ENCODE measurements around the gene BRME1. TPM values are rescaled to one million over a fixed set of nuclear protein-coding genes. Genes with fewer than 3 reads are reported as not detected.

BRME1 gene
- polyA plus RNA-seq, 1 donor (not counting 4 experiments of a cell fraction or from before 2014, with no cell fraction given), result 0.22 TPM

DNA sequence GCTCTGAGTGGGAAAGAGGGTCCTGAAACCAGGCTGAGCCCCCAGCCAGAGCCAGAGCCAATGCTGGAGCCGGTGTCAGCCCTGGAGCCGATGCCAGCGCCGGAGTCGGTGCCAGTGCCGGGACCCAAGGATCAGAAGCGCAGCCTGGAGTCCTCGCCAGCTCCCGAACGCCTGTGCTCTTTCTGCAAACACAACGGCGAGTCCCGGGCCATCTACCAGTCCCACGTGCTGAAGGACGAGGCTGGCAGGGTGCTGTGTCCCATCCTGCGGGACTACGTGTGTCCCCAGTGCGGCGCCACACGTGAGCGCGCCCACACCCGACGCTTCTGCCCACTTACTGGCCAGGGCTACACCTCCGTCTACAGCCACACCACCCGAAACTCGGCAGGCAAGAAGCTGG is 28.6 kb downstream of the BRME1 start:
- Histone ChIP-seq H3K79me2 (ENCODE audit: control insufficient read depth, insufficient read depth, low read length) (no peaks in the 10 kb centered on the region), H3K36me3 (ENCODE audit: control insufficient read depth in 2 of 2, extremely low read depth in 1 of 2, insufficient read depth in 2 of 2, low read length in 2 of 2) (no peaks in the 10 kb centered on the region)

DNA sequence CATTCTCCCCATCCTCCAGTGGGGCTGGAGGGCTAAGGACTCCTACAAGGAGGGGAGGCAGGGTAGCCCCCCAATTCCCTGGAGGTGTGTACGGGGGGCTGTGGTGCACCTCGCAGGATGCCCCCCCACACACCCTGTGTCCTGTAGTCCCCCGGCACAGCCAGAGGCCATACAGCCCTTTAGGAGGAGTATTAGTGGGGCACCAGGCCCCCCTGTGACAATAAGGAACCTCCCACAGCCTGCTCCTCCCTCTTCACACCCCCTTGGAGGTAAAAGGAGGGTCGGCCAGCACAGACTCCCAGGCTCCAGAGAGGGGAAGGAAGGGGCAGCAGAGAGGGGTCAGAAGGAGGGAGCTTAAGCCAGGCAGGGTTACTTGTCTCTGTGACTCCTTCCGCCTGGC is 29.1 kb downstream of the BRME1 start, which contains the start of gene NANOS3:
TSS of gene NANOS3 (plus strand) at position 301 of the 400 bp plus-strand sequence. CDS start 115 bp downstream, outside the sequence.
- Histone ChIP-seq H4K20me1 (ENCODE audit: control insufficient read depth, extremely low read depth, insufficient read depth, low read length) (no peaks in the 10 kb centered on the region), H2AFZ (ENCODE audit: control insufficient read depth, low read length) (no peak within 1 kb of the TSS), H3K4me3 (ENCODE audit: control insufficient read depth in 2 of 3, extremely low read depth in 1 of 3, insufficient read depth in 2 of 3, low read depth in 1 of 3, low read length in 3 of 3) (no peak within 1 kb of the TSS), H3K4me2 (ENCODE audit: control insufficient read depth, extremely low read depth, insufficient read depth, low read depth, low read length) (no peak within 1 kb of the TSS), H3K9me1 (ENCODE audit: control insufficient read depth, extremely low read depth, insufficient read depth, low read length) (peaks cover 2% of the 10 kb centered on the region), H3K27me3 (ENCODE audit: control insufficient read depth, extremely low read depth, insufficient read depth, low read length) (no peaks in the 10 kb centered on the region), H3K27ac (ENCODE audit: control insufficient read depth, insufficient read depth, low read length) (no peak within 1 kb of the TSS), H3K9ac (ENCODE audit: control insufficient read depth, extremely low read depth, insufficient read depth, low read length) (no peak within 1 kb of the TSS), H3K9me3 (ENCODE audit: control insufficient read depth, low read depth, low read length) (no peaks in the 10 kb centered on the region), H3K4me1 (ENCODE audit: control insufficient read depth, extremely low read depth, insufficient read depth, low read length) (peaks cover 14% of the 10 kb centered on the region), H3K79me2 (ENCODE audit: control insufficient read depth, insufficient read depth, low read length) (no peaks in the 10 kb centered on the region), H3K36me3 (ENCODE audit: control insufficient read depth in 2 of 2, extremely low read depth in 1 of 2, insufficient read depth in 2 of 2, low read length in 2 of 2) (no peaks in the 10 kb centered on the region)
- FAIRE-seq (no peak), DNase-seq (ENCODE audit: low read depth, low spot score) (no peak)
- dilution Hi-C loops (cut with MboI; ENCODE audit: extremely low pct_ligation_motif_present, low sequenced_read_pairs), result no loop called here
- TF ChIP-seq EZH2 (IDR thresholded peaks at IDR 0.05; ENCODE audit: low read length), result no peak
- TF ChIP-seq, protein P1, sequence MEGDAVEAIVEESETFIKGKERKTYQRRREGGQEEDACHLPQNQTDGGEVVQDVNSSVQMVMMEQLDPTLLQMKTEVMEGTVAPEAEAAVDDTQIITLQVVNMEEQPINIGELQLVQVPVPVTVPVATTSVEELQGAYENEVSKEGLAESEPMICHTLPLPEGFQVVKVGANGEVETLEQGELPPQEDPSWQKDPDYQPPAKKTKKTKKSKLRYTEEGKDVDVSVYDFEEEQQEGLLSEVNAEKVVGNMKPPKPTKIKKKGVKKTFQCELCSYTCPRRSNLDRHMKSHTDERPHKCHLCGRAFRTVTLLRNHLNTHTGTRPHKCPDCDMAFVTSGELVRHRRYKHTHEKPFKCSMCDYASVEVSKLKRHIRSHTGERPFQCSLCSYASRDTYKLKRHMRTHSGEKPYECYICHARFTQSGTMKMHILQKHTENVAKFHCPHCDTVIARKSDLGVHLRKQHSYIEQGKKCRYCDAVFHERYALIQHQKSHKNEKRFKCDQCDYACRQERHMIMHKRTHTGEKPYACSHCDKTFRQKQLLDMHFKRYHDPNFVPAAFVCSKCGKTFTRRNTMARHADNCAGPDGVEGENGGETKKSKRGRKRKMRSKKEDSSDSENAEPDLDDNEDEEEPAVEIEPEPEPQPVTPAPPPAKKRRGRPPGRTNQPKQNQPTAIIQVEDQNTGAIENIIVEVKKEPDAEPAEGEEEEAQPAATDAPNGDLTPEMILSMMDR (optimal IDR thresholded peaks at IDR 0.05 in 1 of 3, IDR thresholded peaks at IDR 0.05 in 1 of 3, conservative IDR thresholded peaks at IDR 0.05 in 1 of 3; ENCODE audit: extremely low read depth in 1 of 3, insufficient read depth in 2 of 3, low read length in 3 of 3), result no peak

More for the DNA sequence above, 28.6 kb downstream of the BRME1 start:
- DNase-seq (ENCODE audit: low read depth, low spot score) (no peak), FAIRE-seq (no peak)
- peaks cover 14% of the 10 kb centered on the region for H3K4me1 ChIP-seq (ENCODE audit: control insufficient read depth, extremely low read depth, insufficient read depth, low read length)
- H3K4me2 ChIP-seq (ENCODE audit: control insufficient read depth, extremely low read depth, insufficient read depth, low read depth, low read length), result no peak overlapping the region
- H4K20me1 ChIP-seq (ENCODE audit: control insufficient read depth, extremely low read depth, insufficient read depth, low read length), result no peaks in the 10 kb centered on the region
- no peak overlapping the region for H3K27ac ChIP-seq (ENCODE audit: control insufficient read depth, insufficient read depth, low read length)
- H2AFZ ChIP-seq (ENCODE audit: control insufficient read depth, low read length), result no peak overlapping the region
- H3K27me3 ChIP-seq (ENCODE audit: control insufficient read depth, extremely low read depth, insufficient read depth, low read length), result no peaks in the 10 kb centered on the region
- H3K9ac ChIP-seq (ENCODE audit: control insufficient read depth, extremely low read depth, insufficient read depth, low read length), result no peak overlapping the region
- H3K9me3 ChIP-seq (ENCODE audit: control insufficient read depth, low read depth, low read length), result no peaks in the 10 kb centered on the region
- peaks cover 2% of the 10 kb centered on the region for H3K9me1 ChIP-seq (ENCODE audit: control insufficient read depth, extremely low read depth, insufficient read depth, low read length)
- TF ChIP-seq, protein P1 (optimal IDR thresholded peaks at IDR 0.05 in 1 of 3, IDR thresholded peaks at IDR 0.05 in 1 of 3, conservative IDR thresholded peaks at IDR 0.05 in 1 of 3; ENCODE audit: extremely low read depth in 1 of 3, insufficient read depth in 2 of 3, low read length in 3 of 3), result no peak
- no peak for TF ChIP-seq EZH2 (IDR thresholded peaks at IDR 0.05; ENCODE audit: low read length)
- dilution Hi-C loops (cut with MboI; ENCODE audit: extremely low pct_ligation_motif_present, low sequenced_read_pairs), result no loop called here
- no peak overlapping the region for H3K4me3 ChIP-seq (ENCODE audit: control insufficient read depth in 2 of 3, extremely low read depth in 1 of 3, insufficient read depth in 2 of 3, low read depth in 1 of 3, low read length in 3 of 3)
